PFSK-1 (cell line): ENCODE results near the gene ST8SIA4.

Source experiments
- POLR2AphosphoS5 ChIP-seq: IDR thresholded peaks from 2 replicates; pipeline ENCODE4 v1.6.1; 2012; ENCODE audit warnings: low read depth, mild to moderate bottlenecking, control low read depth, low read length, moderate library complexity
- TAF1 ChIP-seq: IDR thresholded peaks from 2 replicates; pipeline ENCODE4 v1.6.1; 2012; ENCODE audit warnings: low read length, control low read depth, borderline replicate concordance; ENCODE audit not compliant: insufficient read depth

- TF ChIP-seq TAF1 (no peak), POLR2AphosphoS5 (no peak)
Observed at GRCh38 chr5:100828898-100829356, 74.2 kb downstream of the ST8SIA4 start.
